ENCODE data around the gene SPAST. TPM values are rescaled to one million over a fixed set of nuclear protein-coding genes. Genes with fewer than 3 reads are reported as not detected.
"Not testable (repeated sequence)": the region's sequence is repeated elsewhere in the genome, so short reads cannot be mapped to it uniquely, and the experiment has no call there.

Gene SPAST
- total RNA-seq, 1 experiment from 2014 or later: 16.2 TPM

GRCh38 chr2:32135409-32135808 is 72.1 kb downstream of the SPAST start (continued):
- TF ChIP-seq RAD21 (IDR thresholded peaks at IDR 0.05; ENCODE audit: low read depth) (peak; percentile 54), POLR2AphosphoS5 (IDR thresholded peaks at IDR 0.05; ENCODE audit: low read depth, low read length) (no peak), FOSL1 (IDR thresholded peaks at IDR 0.05; ENCODE audit: low read depth) (peak; percentile 65), POLR2A (IDR thresholded peaks at IDR 0.05; ENCODE audit: borderline replicate concordance, extremely low read depth, insufficient read depth, insufficient read length) (no peak), CEBPB (IDR thresholded peaks at IDR 0.05; ENCODE audit: low read depth) (no peak; the same call in 1 of the 2 replicates), ZFX (IDR thresholded peaks at IDR 0.05) (no peak), YY1 (IDR thresholded peaks at IDR 0.05; ENCODE audit: extremely low read depth, insufficient replicate concordance, low read depth, low read length) (peak; percentile 48), SP1 (IDR thresholded peaks at IDR 0.05; ENCODE audit: low read depth) (peak; percentile 39; the same call in 1 of the 2 replicates), EZH2 (IDR thresholded peaks at IDR 0.05) (no peak), CBX3 (IDR thresholded peaks at IDR 0.05; ENCODE audit: low read depth) (peak; percentile 43; the same call in 1 of the 2 replicates), ELF1 (IDR thresholded peaks at IDR 0.05; ENCODE audit: borderline replicate concordance, low read depth) (no peak), TCF7L2 (IDR thresholded peaks at IDR 0.05; ENCODE audit: borderline replicate concordance, extremely low read depth, insufficient read depth, insufficient read length) (no peak), MAX (IDR thresholded peaks at IDR 0.05) (0 out of 2 replicates have a peak, but pooled peaks have one; percentile 34), SRF (IDR thresholded peaks at IDR 0.05; ENCODE audit: low read depth) (no peak)

GRCh38 chr2:32136097-32136496 is 72.7 kb downstream of the SPAST start:
- peak overlapping the region; percentile 57 for H3K4me2 ChIP-seq (ENCODE audit: low read length)
- ATAC-seq: no peak
- H3K9me2 ChIP-seq (ENCODE audit: insufficient read depth): no peaks in the 10 kb centered on the region
- no peaks in the 10 kb centered on the region for H3K36me3 ChIP-seq (ENCODE audit: control insufficient read depth in 1 of 2, insufficient read depth in 2 of 2, low read length in 2 of 2)
- RAD21 ChIA-PET (ENCODE audit: low non-redundant PET in 1 of 2, low total read pairs in 2 of 2, uncharacterized antibody in 2 of 2, unreplicated experiment in 2 of 2): no interaction called here
- H3K79me2 ChIP-seq (ENCODE audit: insufficient read depth, low read length): no peaks in the 10 kb centered on the region
- no TSS peak for BruUV-seq (replicated peaks)
- no peak overlapping the region for H2AFZ ChIP-seq (ENCODE audit: low read depth, low read length, poor library complexity, severe bottlenecking)
- peaks cover 3 to 23% of the 10 kb centered on the region in 2 experiments; a peak in 3 of 4 replicates for H3K4me1 ChIP-seq (ENCODE audit: control insufficient read depth in 1 of 2, insufficient read depth in 2 of 2, low read length in 2 of 2)
- no peak overlapping the region for H3K4me3 ChIP-seq (replicated peaks in 1 of 2; ENCODE audit: low read depth in 1 of 2, low read length in 2 of 2)
- intact Hi-C loops (cut with micrococcal nuclease): loop anchor here (5.0 kb wide), 1 partner anchor 721 kb away; no protein-coding TSS in a partner anchor
- CTCF ChIA-PET: interaction anchor here (1.5 kb wide), 1 partner anchor 73 kb away, joined by 5 read pairs; the partner anchor contains the start of gene SPAST
- no peaks in the 10 kb centered on the region for H3K9me3 ChIP-seq (ENCODE audit: control insufficient read depth in 1 of 2, insufficient read depth in 1 of 2, low read depth in 1 of 2, low read length in 2 of 2)
- POLR2A ChIA-PET: no interaction called here
- H4K20me1 ChIP-seq (ENCODE audit: insufficient read depth): no peaks in the 10 kb centered on the region
- H3K9ac ChIP-seq (ENCODE audit: low read length): 0 out of 2 replicates have a peak overlapping the region, but pooled peaks have one; percentile 27
- no peaks in the 10 kb centered on the region for H3K27me3 ChIP-seq (ENCODE audit: insufficient read depth, low read length)
- no peak for TF ChIP-seq CBX3 (IDR thresholded peaks at IDR 0.05; ENCODE audit: low read depth)
- TF ChIP-seq CEBPB (IDR thresholded peaks at IDR 0.05; ENCODE audit: low read depth): no peak
- TF ChIP-seq ATF3 (IDR thresholded peaks at IDR 0.05): no peak
- TF ChIP-seq ZNF274 (IDR thresholded peaks at IDR 0.05; ENCODE audit: low read depth, low read length): no peak
- no peak for DNase-seq (ENCODE audit: low read depth, low spot score)
- peak overlapping the region; percentile 49; the same call in 1 of the 2 replicates for H3K27ac ChIP-seq (ENCODE audit: low read depth, low read length)

GRCh38 chr2:32151544-32151943 is 88.2 kb downstream of the SPAST start:
- H3K9me2 ChIP-seq (ENCODE audit: insufficient read depth); BruUV-seq (replicated peaks); H3K4me3 ChIP-seq (replicated peaks in 1 of 2; ENCODE audit: low read depth in 1 of 2, low read length in 2 of 2); H3K27me3 ChIP-seq (ENCODE audit: insufficient read depth, low read length); DNase-seq (ENCODE audit: low read depth, low spot score); H3K4me2 ChIP-seq (ENCODE audit: low read length); CTCF ChIA-PET; RAD21 ChIA-PET (ENCODE audit: low non-redundant PET in 1 of 2, low total read pairs in 2 of 2, uncharacterized antibody in 2 of 2, unreplicated experiment in 2 of 2); H2AFZ ChIP-seq (ENCODE audit: low read depth, low read length, poor library complexity, severe bottlenecking); POLR2A ChIA-PET; H3K4me1 ChIP-seq (ENCODE audit: control insufficient read depth in 1 of 2, insufficient read depth in 2 of 2, low read length in 2 of 2); ATAC-seq; H4K20me1 ChIP-seq (ENCODE audit: insufficient read depth); H3K27ac ChIP-seq (ENCODE audit: low read depth, low read length); H3K36me3 ChIP-seq (ENCODE audit: control insufficient read depth in 1 of 2, insufficient read depth in 2 of 2, low read length in 2 of 2); H3K79me2 ChIP-seq (ENCODE audit: insufficient read depth, low read length); H3K9me3 ChIP-seq (ENCODE audit: control insufficient read depth in 1 of 2, insufficient read depth in 1 of 2, low read depth in 1 of 2, low read length in 2 of 2); H3K9ac ChIP-seq (ENCODE audit: low read length): not testable (repeated sequence)
- intact Hi-C loops (cut with micrococcal nuclease): loop anchor here (10.0 kb wide), 1 partner anchor 267 kb away; no protein-coding TSS in a partner anchor

Measured in HCT116 (cell line).